ENCODE results near the gene KNCN.

GRCh38 chr1:46532498-46533178, 18.8 kb downstream of the KNCN start:
- no peak for TF ChIP-seq EP300 (IDR thresholded peaks at IDR 0.05; ENCODE audit: borderline replicate concordance)
- TF ChIP-seq MAX (IDR thresholded peaks at IDR 0.05), result no peak
- no peak for TF ChIP-seq FOXM1 (IDR thresholded peaks at IDR 0.05; ENCODE audit: borderline replicate concordance, low read depth)
- TF ChIP-seq YY1 (IDR thresholded peaks at IDR 0.05; ENCODE audit: low read depth), result no peak
- no peak for TF ChIP-seq NFIC (IDR thresholded peaks at IDR 0.05)
- no peak for TF ChIP-seq TAF1 (IDR thresholded peaks at IDR 0.05; ENCODE audit: low read depth)
